Sigmoid colon (tissue), 4 donors: Measurements from ENCODE around the gene RIGI.
A peak's percentile ranks its signal among the peaks of the same experiment; 100 is the strongest.

ENCODE experiments used
- CTCF ChIP-seq, 4 experiments: fragments of 450-650 bp in 3 of 4; fragments of 200-600 bp in 1 of 4; IDR thresholded peaks; one replicate each; pipeline ENCODE4 v1.5.1; 2016 to 2019; ENCODE audit warnings: antibody characterized with exemption in 4 of 4, mild to moderate bottlenecking in 3 of 4, moderate library complexity in 2 of 4
- EP300 ChIP-seq, 4 donors: sonication (generic); formaldehyde crosslinking; IDR thresholded peaks; one replicate each; pipeline ENCODE4 v1.6.1; 2017; ENCODE audit warnings: antibody characterized with exemption in 4 of 4
- POLR2A ChIP-seq, 2 donors: fragments of 450-650 bp; IDR thresholded peaks; one replicate each; pipeline ENCODE4 v1.6.1; 2016; ENCODE audit warnings: antibody characterized with exemption in 2 of 2, mild to moderate bottlenecking in 2 of 2, moderate library complexity in 2 of 2
- POLR2AphosphoS5 ChIP-seq, 4 donors: sonication (generic); formaldehyde crosslinking; IDR thresholded peaks; one replicate each; pipeline ENCODE4 v1.6.1; 2017; ENCODE audit warnings: antibody characterized with exemption in 4 of 4

- TF ChIP-seq POLR2AphosphoS5 (IDR thresholded peaks at IDR 0.05): no peak
- TF ChIP-seq CTCF (IDR thresholded peaks at IDR 0.05): no peak
- TF ChIP-seq POLR2A (IDR thresholded peaks at IDR 0.05): peak in 1 of 2 donors; percentile 3
- no peak for TF ChIP-seq EP300 (IDR thresholded peaks at IDR 0.05)
Observed at GRCh38 chr9:32551276-32552051, 25.5 kb upstream of the RIGI start.
